Endothelial cell of umbilical vein (primary cell): Measurements from ENCODE around the gene CAV1. TPM values are rescaled to one million over a fixed set of nuclear protein-coding genes. Genes with fewer than 3 reads are reported as not detected.

Source experiments
- BruUV-seq: library from RNA; stranded (reverse); fragments of 400-500 nt; replicated peaks from 2 replicates; lab custom pipeline; 2021; lab: Mats Ljungman, UMichigan
- CTCF ChIA-PET: fragments of 300-600, 350-600 bp; sonication (Branson Sonifier 250); formaldehyde crosslinking; loops from one replicate; lab custom pipeline; 2021; ENCODE audit warnings: antibody characterized with exemption, inconsistent platforms; lab: Charles Lee
- POLR2A ChIA-PET: fragments of 300-600, 350-600 bp; sonication (Branson Sonifier 250); formaldehyde crosslinking; loops from one replicate; lab custom pipeline; 2021; ENCODE audit warnings: antibody characterized with exemption, inconsistent platforms; lab: Charles Lee
- DNase-seq: peaks from one replicate; pipeline ENCODE4 v3.0.0-alpha.2; 2011; ENCODE audit warnings: low read depth, low spot score
- FAIRE-seq: peaks from 2 replicates; lab custom pipeline; 2011; peaks lifted over from hg19 to GRCh38; lab: Jason Lieb, UNC
- H2AFZ ChIP-seq: 2 replicates; pipeline ENCODE4 v1.6.0; 2012; ENCODE audit warnings: low read depth, low read length, control low read depth, inconsistent platforms
- H3K27ac ChIP-seq: 2 replicates; pipeline ENCODE4 v1.5.1; 2011; ENCODE audit warnings: low read depth, mild to moderate bottlenecking, control low read depth, low read length, moderate library complexity; ENCODE audit not compliant: insufficient read depth
- H3K27me3 ChIP-seq, 2 experiments: 2 replicates each; pipeline versions ENCODE4 v1.6.0 to v1.6.1; 2011; ENCODE audit warnings: low read length in 2 of 2, mixed read lengths in 1 of 2; ENCODE audit not compliant: control insufficient read depth in 2 of 2, insufficient read depth in 2 of 2
- H3K36me3 ChIP-seq, 2 experiments: 2 replicates in 1 of 2; 3 replicates in 1 of 2; pipeline ENCODE4 v1.5.1; 2011; ENCODE audit warnings: low read length in 2 of 2, mild to moderate bottlenecking in 1 of 2, moderate library complexity in 1 of 2; ENCODE audit not compliant: control insufficient read depth in 2 of 2, insufficient read depth in 2 of 2; ENCODE audit errors: extremely low read depth in 1 of 2
- H3K4me1 ChIP-seq: 3 replicates; pipeline ENCODE4 v1.5.1; 2011; ENCODE audit warnings: mild to moderate bottlenecking, low read length; ENCODE audit not compliant: control insufficient read depth, insufficient read depth; ENCODE audit errors: extremely low read depth
- H3K4me2 ChIP-seq: 2 replicates; pipeline ENCODE4 v1.6.1; 2011; ENCODE audit warnings: low read length, control low read depth, mixed read lengths; ENCODE audit not compliant: insufficient read depth
- H3K4me3 ChIP-seq, 3 experiments: fragments of 200-600 bp in 1 of 3; sonication (generic), shearing (Covaris generic) in 1 of 3; replicated peaks in 1 of 3; 2 replicates each; pipeline ENCODE4 v1.5.1; 2011 to 2016; ENCODE audit warnings: control low read depth in 3 of 3, low read length in 3 of 3, mild to moderate bottlenecking in 2 of 3, inconsistent platforms in 1 of 3, low read depth in 1 of 3, moderate library complexity in 1 of 3; ENCODE audit not compliant: insufficient read depth in 1 of 3
- H3K79me2 ChIP-seq: 2 replicates; pipeline ENCODE4 v1.6.0; 2012; ENCODE audit warnings: low read length, inconsistent platforms; ENCODE audit not compliant: control insufficient read depth, insufficient read depth
- H3K9ac ChIP-seq: replicated peaks from 2 replicates; pipeline ENCODE3; 2011; ENCODE audit warnings: low read length, control low read depth; ENCODE audit not compliant: insufficient read depth; ENCODE audit errors: extremely low read depth
- H3K9me1 ChIP-seq: replicated peaks from 3 replicates; pipeline ENCODE4 v1.6.0; 2011; ENCODE audit warnings: mild to moderate bottlenecking, low read length; ENCODE audit not compliant: control insufficient read depth, insufficient read depth; ENCODE audit errors: extremely low read depth
- H3K9me3 ChIP-seq: replicated peaks from 2 replicates; pipeline ENCODE4 v1.5.1; 2012; ENCODE audit warnings: low read length, inconsistent platforms; ENCODE audit not compliant: control insufficient read depth, insufficient read depth
- H4K20me1 ChIP-seq: replicated peaks from 2 replicates; pipeline ENCODE3; 2011; ENCODE audit warnings: mild to moderate bottlenecking, low read length; ENCODE audit not compliant: control insufficient read depth, insufficient read depth; ENCODE audit errors: extremely low read depth
- CTCF ChIP-seq, 2 donors: IDR thresholded peaks; 1 replicate in 1 of 2; 2 replicates in 1 of 2; pipeline ENCODE4 v1.5.1; 2011; ENCODE audit warnings: low read length in 2 of 2, mild to moderate bottlenecking in 2 of 2, moderate library complexity in 2 of 2, control low read depth in 1 of 2, inconsistent platforms in 1 of 2, low read depth in 1 of 2; ENCODE audit not compliant: insufficient read depth in 1 of 2; ENCODE audit errors: extremely low read depth in 1 of 2
- EZH2 ChIP-seq: IDR thresholded peaks from 2 replicates; pipeline ENCODE4 v1.6.1; 2012; ENCODE audit warnings: borderline replicate concordance, low read depth, mild to moderate bottlenecking, moderate library complexity, low read length, inconsistent platforms; ENCODE audit not compliant: severe bottlenecking
- FOS ChIP-seq: IDR thresholded peaks from 2 replicates; pipeline ENCODE4 v1.6.1; 2011; ENCODE audit warnings: mild to moderate bottlenecking, low read length, moderate library complexity, borderline replicate concordance; ENCODE audit not compliant: insufficient read depth
- GATA2 ChIP-seq: IDR thresholded peaks from 2 replicates; pipeline ENCODE4 v1.7.0; 2011; ENCODE audit warnings: low read depth, mild to moderate bottlenecking, moderate library complexity, mixed read lengths, low read length; ENCODE audit not compliant: insufficient read length, insufficient read depth
- JUN ChIP-seq: IDR thresholded peaks from 2 replicates; pipeline ENCODE4 v1.6.1; 2011; ENCODE audit warnings: borderline replicate concordance, low read depth; ENCODE audit not compliant: insufficient read length, insufficient read depth
- MYC ChIP-seq: IDR thresholded peaks from one replicate; pipeline ENCODE4 v1.6.1; 2011; ENCODE audit warnings: mild to moderate bottlenecking, low read depth, low read length
- POLR2A ChIP-seq: IDR thresholded peaks from 2 replicates; pipeline ENCODE4 v1.6.1; 2012; ENCODE audit warnings: low read depth, mild to moderate bottlenecking, control low read depth, low read length
- dilution Hi-C: fragments of 300-500 bp; cut with MboI; formaldehyde crosslinking; loops from one replicate; pipeline ENCODE4 v1.15.0; 2019; ENCODE audit warnings: low sequenced_read_pairs; ENCODE audit not compliant: extremely low pct_ligation_motif_present
- intact Hi-C: fragments of 100-400 bp; cut with micrococcal nuclease; formaldehyde crosslinking; loops from one replicate; pipeline ENCODE4 v1.10.0; 2022
- polyA plus RNA-seq, 4 experiments: library from polyadenylated mRNA; depleted of rRNA in 3 of 4; stranded (reverse) in 3 of 4; unstranded in 1 of 4; fragments of >200 nt; gene quantifications; 2 replicates each; pipeline versions ENCODE4 v1.2.1 to v1.2.3, GENCODE V29; 2011 to 2012; ENCODE audit warnings: missing spikeins in 1 of 4
- total RNA-seq: library from RNA; stranded (reverse); gene quantifications from 2 replicates; pipeline ENCODE4 v1.2.3, GENCODE V29; 2021

Gene CAV1
- total and polyA plus RNA-seq, 2 donors (not counting 3 experiments of a cell fraction or from before 2014, with no cell fraction given) = 1,483 to 3,129 TPM

- BruUV-seq = no TSS peak
- dilution Hi-C loops = loop anchor here (25.0 kb wide), 2 partner anchors 182 to 257 kb away; no protein-coding TSS in a partner anchor
Observed at GRCh38 chr7:116518961-116519360, 5.9 kb upstream of the CAV1 start.

More at GRCh38 chr7:116518961-116519360, 5.9 kb upstream of the CAV1 start:
- no peaks in the 10 kb centered on the region for H3K9me3 ChIP-seq
- no peak overlapping the region for H2AFZ ChIP-seq
- DNase-seq = no peak
- no peaks in the 10 kb centered on the region for H3K27me3 ChIP-seq
- no peak overlapping the region for H3K9ac ChIP-seq
- ChIA-PET POLR2A (no interaction called here), CTCF (interaction anchor here (2.8 kb wide), 1 partner anchor 70 kb away, joined by 10 read pairs; no protein-coding TSS in a partner anchor)
- TF ChIP-seq CTCF (IDR thresholded peaks at IDR 0.05; ENCODE audit: extremely low read depth in 1 of 2, insufficient read depth in 1 of 2, low read depth in 1 of 2, low read length in 2 of 2) = no peak
- no peak for TF ChIP-seq GATA2
- TF ChIP-seq JUN = no peak
- no peak for TF ChIP-seq EZH2
- TF ChIP-seq FOS = no peak
- TF ChIP-seq POLR2A = no peak
- no peak for TF ChIP-seq MYC
- no peaks in the 10 kb centered on the region for H3K79me2 ChIP-seq
- no peak for FAIRE-seq
- H3K4me2 ChIP-seq = no peak overlapping the region
- no peaks in the 10 kb centered on the region for H3K9me1 ChIP-seq
- intact Hi-C loops = no loop called here
- peaks cover 36% of the 10 kb centered on the region for H3K4me1 ChIP-seq
- no peak overlapping the region for H3K27ac ChIP-seq
- no peaks in the 10 kb centered on the region for H3K36me3 ChIP-seq
- H3K4me3 ChIP-seq = no peak overlapping the region
- H4K20me1 ChIP-seq = no peaks in the 10 kb centered on the region
